ENCODE data around the gene UCP1.
A peak's percentile ranks its signal among the peaks of the same experiment; 100 is the strongest.

The UCP1 gene

DNA sequence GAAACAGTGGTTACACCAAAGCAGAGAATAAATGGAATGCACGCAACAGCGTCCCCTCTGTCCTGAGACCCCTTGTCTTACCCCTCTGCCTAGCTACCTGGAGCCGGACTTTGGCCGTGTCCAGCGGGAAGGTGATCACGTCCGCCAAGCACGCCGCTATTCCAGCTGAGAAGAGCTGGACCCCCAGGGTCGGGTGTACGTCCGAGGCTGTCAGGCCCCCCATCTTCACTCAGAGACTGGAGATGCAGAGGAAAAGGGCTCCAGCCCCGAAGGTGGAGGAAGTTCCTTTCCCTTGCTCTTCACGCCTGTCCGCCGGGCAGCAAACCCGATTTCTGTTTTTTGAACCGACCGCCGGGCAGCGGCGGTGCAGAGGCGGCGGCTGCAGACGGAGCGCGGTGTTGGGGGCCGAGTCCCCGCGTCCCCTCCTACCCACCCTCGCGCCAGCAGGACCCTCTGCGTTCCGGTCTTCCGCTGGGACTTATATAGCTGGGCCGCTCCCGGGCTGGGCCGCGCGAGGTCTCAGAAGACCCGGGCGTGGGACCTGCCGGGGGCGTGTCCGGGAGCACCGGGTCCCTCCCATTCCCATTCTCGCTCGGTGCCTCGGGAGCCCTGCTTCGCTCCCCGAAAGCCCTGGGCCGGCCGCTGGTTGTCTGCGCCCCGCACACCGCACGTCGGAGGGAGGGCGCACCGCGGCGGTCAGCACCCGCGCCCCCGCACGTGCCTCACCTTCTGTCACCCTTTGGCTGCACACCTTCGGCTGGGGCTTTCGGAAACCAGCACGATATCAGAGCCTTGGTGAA is at the start of gene UCP1:
Gene UCP1 (minus strand): TSS at position 455 of the 800 bp plus-strand sequence. CDS start 232 bp downstream, at position 223.
- DNase-seq: no peak

GRCh38 chr4:140617499-140618248 is 48.9 kb upstream of the UCP1 start:
- DNase-seq: no peak

DNA sequence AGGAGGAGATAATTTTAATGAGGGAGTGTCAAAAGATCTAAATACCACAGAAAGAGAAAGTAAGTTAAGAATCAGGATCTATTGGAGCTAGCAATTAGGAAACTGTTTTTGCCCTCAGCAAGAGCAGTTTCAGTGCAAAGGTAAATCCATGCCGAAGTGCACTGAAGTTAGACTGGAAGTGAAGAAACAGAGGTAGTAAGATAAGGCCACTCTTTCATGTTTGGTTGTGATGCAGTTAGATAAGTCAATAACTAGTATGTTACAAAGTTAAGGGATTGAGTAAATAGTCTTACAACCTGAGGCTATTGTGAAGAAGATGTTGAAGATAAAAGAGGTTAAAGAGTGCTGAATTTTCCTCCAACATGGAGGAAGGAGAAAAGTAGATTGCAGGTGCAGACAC is 46.7 kb upstream of the UCP1 start:
- no peak for DNase-seq

- no peak for DNase-seq
Measured at GRCh38 chr4:140612357-140612756, 43.6 kb upstream of the UCP1 start.

GRCh38 chr4:140611854-140612253 is 43.1 kb upstream of the UCP1 start:
- no peak for DNase-seq

GRCh38 chr4:140609548-140610425 is 41.0 kb upstream of the UCP1 start:
- DNase-seq: peak; percentile 64

DNA sequence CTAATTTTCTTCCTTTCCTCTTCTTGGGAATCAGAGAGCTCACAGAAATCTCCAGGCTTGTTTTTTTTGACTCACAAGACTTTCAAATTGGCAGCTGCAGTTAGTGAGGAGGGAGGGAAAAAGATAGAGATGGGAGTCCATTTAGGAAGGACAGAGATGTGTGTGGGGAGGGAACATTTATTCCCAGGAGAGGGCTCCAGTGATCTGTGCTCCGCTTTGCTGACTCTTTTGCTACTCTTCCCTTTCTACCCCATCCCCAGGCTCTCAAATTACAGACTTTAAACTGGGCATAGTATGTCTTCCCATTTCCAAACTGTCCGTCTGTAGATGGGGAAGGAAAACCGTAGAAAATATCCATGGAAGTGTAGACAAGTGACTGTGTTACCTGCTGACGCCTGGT is 39.1 kb upstream of the UCP1 start:
- DNase-seq: no peak

DNA sequence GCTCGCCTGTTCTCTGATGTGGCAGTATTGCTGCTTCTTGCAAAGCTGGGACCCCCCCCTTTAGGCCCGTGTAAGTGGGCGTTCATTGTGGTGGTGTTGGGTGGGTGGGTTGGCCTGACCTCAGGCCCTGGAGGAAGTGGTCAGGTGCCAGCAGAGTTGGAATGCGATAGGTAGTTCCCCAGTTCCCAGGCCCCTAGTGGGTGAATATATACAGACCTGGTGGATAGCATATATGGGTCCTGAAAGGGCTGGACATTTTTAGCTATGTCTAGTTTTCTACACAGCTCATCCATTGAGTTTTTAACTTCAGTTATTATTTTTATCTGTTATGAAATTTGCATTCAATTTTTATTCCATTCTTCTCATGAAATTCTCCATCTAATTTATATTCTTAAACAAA is 35.8 kb upstream of the UCP1 start:
- DNase-seq: no peak

- DNase-seq: no peak
Measured at GRCh38 chr4:140603286-140603685, 34.5 kb upstream of the UCP1 start.

- DNase-seq: no peak
Measured at GRCh38 chr4:140602714-140603113, 34.0 kb upstream of the UCP1 start.

DNA sequence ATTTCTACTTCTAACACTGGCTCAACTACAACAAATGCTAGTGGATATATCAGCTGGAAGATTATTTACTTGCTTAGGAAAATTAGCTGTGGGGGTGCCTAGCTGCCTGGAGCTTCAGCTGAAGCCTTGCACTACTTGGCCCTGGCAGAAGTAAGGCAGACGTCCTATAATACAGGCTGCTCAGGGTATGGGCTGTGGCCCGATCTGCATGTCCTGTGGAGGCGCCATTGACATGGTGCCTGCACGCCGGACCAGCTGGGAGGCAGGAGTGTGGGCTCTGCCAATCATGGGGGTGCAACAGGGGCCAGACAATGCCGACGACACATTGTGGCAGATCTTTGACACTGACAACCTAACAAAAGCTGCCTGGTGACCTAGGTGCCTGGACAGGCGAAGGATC is 31.6 kb upstream of the UCP1 start:
- DNase-seq: peak; percentile 74

- DNase-seq: peak; percentile 62
Measured at GRCh38 chr4:140595065-140595464, 26.3 kb upstream of the UCP1 start.

- DNase-seq: no peak
Measured at GRCh38 chr4:140584439-140584838, 15.7 kb upstream of the UCP1 start.

DNA sequence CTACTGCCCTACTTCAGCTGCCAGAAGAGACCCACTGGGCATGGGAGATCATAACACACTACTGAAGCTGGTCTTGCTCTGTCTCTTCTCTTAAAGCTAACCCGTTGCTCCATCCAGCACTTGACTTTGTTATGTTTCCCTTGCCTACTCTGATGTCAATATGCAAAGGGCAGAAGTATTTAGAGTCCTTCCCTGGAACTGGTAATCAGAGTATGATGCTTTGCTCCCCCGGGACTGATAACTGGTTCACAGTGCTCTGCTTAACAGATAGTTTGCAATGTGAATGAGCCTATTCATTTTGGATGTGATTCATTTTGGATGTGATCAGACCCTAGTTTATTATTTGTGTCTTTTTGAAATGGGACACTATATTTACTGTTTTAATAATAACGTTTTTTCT is 12.3 kb upstream of the UCP1 start:
- peak; percentile 34 for DNase-seq

GRCh38 chr4:140579278-140579677 is 10.5 kb upstream of the UCP1 start:
- DNase-seq: no peak

GRCh38 chr4:140575489-140575888 is 6.7 kb upstream of the UCP1 start:
- DNase-seq: no peak

DNA sequence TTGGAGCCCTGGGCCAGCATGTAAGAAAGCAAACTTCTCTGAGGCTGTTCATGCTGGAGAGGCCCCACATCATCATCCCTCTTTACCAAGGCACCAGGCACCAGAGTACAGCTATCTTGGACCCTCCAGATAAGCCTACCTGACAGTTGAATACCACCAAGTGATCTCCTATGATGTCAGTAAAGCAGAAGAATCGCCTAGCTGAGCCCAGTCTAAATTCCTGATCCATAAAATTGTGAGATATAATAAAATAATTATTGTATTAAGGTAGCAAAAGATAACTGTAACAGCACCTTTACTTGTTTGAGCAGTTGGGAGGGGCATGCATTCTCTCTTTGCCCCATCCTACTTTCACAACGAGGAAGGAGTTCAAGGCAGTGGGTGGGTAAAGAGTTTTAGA is 2.9 kb upstream of the UCP1 start:
- DNase-seq: no peak

DNA sequence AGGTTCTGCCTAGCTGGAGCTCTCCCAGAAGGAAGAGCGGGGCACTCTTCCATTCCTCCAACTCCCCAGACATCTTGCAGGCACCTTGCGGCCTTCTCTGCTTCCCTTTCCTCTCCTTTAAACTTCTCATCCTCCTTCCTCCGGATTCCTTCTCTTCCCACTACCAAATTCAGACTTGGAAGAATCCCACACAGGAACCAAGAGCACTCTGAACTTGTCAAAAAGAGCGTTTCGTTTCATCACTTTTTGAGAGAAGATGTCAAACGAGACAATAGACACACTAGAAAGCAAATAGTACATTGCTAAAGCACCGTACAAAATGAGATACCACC is 512 bp upstream of the UCP1 start:
- DNase-seq: no peak

DNA sequence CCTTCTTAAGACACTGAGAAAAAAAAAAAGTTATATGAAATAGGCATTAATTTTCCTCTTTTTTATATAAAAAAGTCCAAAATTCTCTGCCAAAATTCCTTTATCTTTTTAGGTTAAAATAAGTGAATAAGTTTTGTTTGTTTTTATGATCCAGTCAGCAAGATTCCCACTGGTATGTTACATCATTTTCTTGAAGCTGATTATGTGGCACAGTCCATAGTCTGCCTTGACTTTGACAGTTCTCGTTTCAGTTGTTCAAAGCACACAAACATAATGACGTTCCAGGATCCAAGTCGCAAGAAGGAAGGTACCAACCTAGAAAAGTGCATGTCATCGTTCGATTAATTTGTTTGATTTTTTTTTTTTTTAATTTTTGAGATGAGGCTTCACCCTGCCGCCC is 9.1 kb downstream of the UCP1 start:
- no peak for DNase-seq

- DNase-seq: no peak
Measured at GRCh38 chr4:140557831-140558435, 10.8 kb downstream of the UCP1 start.

DNA sequence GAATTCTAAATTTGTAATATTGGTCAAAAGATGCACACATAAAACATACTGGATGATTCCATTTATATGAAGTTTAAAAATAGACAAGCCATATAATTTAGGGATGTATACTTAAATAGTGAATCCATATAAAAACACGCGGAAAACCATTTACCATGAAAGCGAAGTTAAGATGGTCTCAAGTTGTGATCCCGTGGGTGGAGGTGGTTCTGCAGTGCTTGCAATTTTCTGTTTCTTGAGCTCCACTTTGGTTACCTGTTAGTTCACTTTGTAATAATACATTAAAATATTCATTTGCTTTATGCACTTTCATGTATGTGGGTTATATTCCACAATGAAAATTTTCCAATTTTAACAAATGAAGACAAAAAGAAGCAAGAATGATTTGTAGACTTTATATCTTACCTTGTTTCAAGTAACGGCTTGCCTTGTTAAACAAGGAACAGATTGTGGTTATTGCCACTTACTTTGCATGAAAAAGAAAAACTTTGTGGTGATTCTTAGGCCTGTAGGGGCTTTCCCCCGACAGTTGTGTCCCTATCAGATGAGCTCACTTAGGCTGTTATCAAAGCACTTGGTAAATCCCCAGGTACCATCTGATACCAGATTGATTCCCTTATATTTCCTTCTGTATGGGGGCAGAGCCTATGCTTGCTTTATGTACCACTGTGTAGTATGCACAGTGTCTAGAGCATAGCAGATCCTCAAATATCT is 12.2 kb downstream of the UCP1 start:
- no peak for DNase-seq

DNA sequence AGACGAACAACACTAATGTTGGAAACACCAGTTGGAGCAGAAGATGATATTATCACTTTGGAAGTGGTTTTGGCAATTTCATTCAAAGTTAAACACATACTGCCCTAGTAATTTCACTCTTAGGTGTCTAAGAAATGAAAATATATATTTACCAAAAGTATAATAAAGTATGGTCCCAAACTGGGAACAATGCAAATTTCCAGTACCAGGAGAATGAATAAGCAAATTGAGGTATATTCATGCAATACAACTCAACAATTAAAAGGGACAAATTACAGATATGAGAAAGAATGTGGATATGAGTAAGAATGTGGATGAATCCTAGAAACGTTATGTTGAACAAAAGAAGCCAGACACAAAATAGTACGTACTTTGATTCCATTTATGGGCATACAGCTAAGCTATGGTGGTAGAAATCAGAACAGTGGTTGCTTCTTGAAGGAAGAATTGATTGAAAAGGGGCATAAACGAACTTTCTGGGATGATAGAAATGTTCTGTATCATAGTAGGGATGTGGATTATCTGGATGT is 34.7 kb downstream of the UCP1 start:
- DNase-seq: no peak
